ENCODE measurements around the gene CAMK2B. TPM values are rescaled to one million over a fixed set of nuclear protein-coding genes. Genes with fewer than 3 reads are reported as not detected.

CAMK2B gene
- total and polyA plus RNA-seq, 7 donors: 0.23 to 3.2 (median 1.5) TPM; not detected in 1

DNA sequence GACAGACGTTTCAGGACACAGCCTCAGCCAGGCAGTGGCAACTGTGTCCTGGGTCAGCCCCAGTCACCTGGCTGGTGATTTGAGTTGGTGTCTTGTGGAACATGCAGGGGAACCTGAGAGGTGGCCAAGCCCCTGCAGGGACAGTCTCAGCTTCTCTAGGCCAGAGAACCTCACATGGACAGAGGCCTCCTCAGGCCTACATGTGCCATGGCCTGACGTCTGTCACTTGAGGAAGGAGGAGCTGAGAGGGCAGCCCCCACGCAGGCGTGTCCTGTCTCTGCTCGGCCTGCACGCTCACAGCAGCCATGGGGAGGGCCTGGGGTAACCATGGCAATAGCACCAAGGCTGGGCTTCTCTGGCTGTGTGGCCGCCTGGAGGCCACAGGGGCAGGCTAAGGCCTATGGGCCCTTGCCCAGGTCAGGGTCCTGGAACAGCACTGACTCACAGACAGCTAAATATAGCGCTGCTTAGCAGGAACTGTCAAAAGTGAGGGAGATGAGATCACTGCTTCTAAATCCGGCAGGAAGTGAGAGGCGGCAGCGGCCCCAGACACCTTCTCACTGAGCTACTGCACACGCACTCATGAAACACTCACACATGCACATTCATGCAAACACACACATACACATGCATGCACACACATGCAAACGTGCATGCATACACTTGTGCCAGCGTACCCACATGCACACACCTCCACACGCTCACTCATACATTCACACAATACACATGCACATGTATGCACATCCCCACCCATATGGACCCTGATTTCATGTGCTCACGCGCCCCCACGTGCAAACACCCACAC lies 67.6 kb downstream of the CAMK2B start:
- Histone ChIP-seq H3K4me1 (peaks cover 0 to 26% (median 20%) of the 10 kb centered on the region in 4 donors), H3K27me3 (no peaks in the 10 kb centered on the region), H3K4me3 (no peak overlapping the region), H3K27ac (peak overlapping the region in 2 of 4 donors; percentile 15 to 69), H3K9me3 (no peaks in the 10 kb centered on the region), H3K36me3 (no peaks in the 10 kb centered on the region)
- intact Hi-C loops (cut with DNase I): no loop called here
- 34 to 72% methylated on average over 18 of the region's 18 CpGs for WGBS, 2 donors
- no peak for DNase-seq
- TF ChIP-seq EP300 (IDR thresholded peaks at IDR 0.05) (no peak), POLR2AphosphoS5 (IDR thresholded peaks at IDR 0.05) (peak in 1 of 4 donors; percentile 21), CTCF (IDR thresholded peaks at IDR 0.05) (no peak), POLR2A (IDR thresholded peaks at IDR 0.05) (no peak)

GRCh38 chr7:44257213-44257612 lies 68.2 kb downstream of the CAMK2B start:
- H3K4me3 ChIP-seq: no peak overlapping the region
- WGBS, 2 donors: 88 to 95% methylated on average over 6 of the region's 6 CpGs
- H3K4me1 ChIP-seq: peaks cover 0 to 26% (median 20%) of the 10 kb centered on the region in 4 donors
- no peaks in the 10 kb centered on the region for H3K36me3 ChIP-seq
- H3K9me3 ChIP-seq: no peaks in the 10 kb centered on the region
- TF ChIP-seq POLR2AphosphoS5 (IDR thresholded peaks at IDR 0.05) (no peak), EP300 (IDR thresholded peaks at IDR 0.05) (no peak), CTCF (IDR thresholded peaks at IDR 0.05) (no peak), POLR2A (IDR thresholded peaks at IDR 0.05) (no peak)
- intact Hi-C loops (cut with DNase I): no loop called here
- no peaks in the 10 kb centered on the region for H3K27me3 ChIP-seq
- no peak for DNase-seq
- H3K27ac ChIP-seq: peak overlapping the region in 2 of 4 donors; percentile 15 to 62

DNA sequence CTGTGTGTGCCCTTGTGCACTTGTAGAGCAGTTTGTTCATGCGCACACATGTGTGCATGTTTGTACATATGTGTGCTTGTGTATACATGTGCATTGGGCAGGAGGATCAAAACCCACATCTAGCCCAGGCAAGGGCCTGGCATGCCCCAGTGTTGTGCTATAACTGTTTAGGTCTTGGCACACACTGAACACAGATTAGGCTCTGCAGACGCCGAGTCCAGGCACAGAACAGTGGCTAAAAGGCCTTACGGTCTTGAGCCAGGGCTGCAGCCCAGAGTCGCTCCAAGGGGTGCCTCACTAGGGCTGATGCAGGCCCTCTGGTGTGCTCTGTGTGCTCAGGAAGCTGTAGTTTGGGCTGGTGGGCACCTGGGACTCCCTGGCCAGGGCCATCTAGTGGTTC lies 68.9 kb downstream of the CAMK2B start:
- no peaks in the 10 kb centered on the region for H3K36me3 ChIP-seq
- TF ChIP-seq POLR2AphosphoS5 (IDR thresholded peaks at IDR 0.05) (no peak), CTCF (IDR thresholded peaks at IDR 0.05) (no peak), POLR2A (IDR thresholded peaks at IDR 0.05) (no peak), EP300 (IDR thresholded peaks at IDR 0.05) (no peak)
- WGBS, 2 donors: 85 to 94% methylated on average over 5 of the region's 5 CpGs
- H3K4me1 ChIP-seq: peaks cover 0 to 26% (median 20%) of the 10 kb centered on the region in 4 donors
- H3K4me3 ChIP-seq: no peak overlapping the region
- H3K9me3 ChIP-seq: no peaks in the 10 kb centered on the region
- no peaks in the 10 kb centered on the region for H3K27me3 ChIP-seq
- peak overlapping the region in 1 of 4 donors; percentile 62 for H3K27ac ChIP-seq
- no peak for DNase-seq
- intact Hi-C loops (cut with DNase I): no loop called here

DNA sequence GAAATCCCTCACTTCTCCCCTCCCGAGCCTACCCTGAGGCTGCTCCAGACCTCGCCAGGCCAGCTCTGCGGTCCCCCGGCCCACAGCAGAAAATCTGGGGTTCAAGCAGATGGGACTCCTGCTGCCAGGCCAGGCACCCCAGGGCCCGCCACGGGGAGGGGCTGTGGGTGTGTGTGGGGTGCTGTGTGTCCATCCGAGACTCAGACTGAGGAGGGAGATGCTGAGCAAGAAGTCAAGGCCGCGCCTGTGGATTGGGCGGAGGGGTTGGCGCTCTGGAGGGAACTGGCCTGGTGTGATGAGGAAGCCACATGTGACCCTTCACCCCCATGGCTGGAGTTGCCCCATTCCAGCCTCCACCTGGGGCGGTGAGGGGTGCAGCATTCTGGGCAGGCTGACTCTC lies 73.5 kb downstream of the CAMK2B start:
- H3K9me3 ChIP-seq: no peaks in the 10 kb centered on the region
- DNase-seq: no peak
- no peak overlapping the region for H3K4me3 ChIP-seq
- no peaks in the 10 kb centered on the region for H3K36me3 ChIP-seq
- intact Hi-C loops (cut with DNase I): no loop called here
- H3K27ac ChIP-seq: no peak overlapping the region
- H3K4me1 ChIP-seq: no peaks in the 10 kb centered on the region
- no peak for TF ChIP-seq CTCF (IDR thresholded peaks at IDR 0.05)
- no peak for TF ChIP-seq POLR2A (IDR thresholded peaks at IDR 0.05)
- TF ChIP-seq EP300 (IDR thresholded peaks at IDR 0.05): no peak
- no peak for TF ChIP-seq POLR2AphosphoS5 (IDR thresholded peaks at IDR 0.05)
- H3K27me3 ChIP-seq: no peaks in the 10 kb centered on the region
- 79 to 89% methylated on average over 12 of the region's 12 CpGs for WGBS, 2 donors

Measured in sigmoid colon (tissue), 7 donors.